ENCODE data around the gene APOL3.

DNA sequence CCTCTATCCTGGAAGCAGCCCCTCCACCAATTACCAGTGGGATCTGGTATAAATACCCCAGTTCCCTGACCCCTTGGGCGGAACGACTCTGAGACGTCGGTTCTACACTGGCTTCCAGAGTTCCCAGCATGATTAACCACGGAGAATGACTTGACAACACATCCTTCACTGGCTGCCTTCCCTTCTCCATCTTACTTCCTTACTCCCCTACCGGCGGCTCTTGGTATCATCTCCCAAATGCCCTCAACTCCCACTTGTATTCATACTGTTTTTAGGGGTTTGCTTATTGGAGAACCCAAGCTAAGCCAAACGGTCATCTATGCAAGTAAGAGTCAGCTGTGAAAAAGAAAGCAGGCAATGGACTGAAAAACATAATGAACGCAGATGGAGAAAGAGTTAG, 56.1 kb downstream of the APOL3 start:
- TF ChIP-seq, protein P1, sequence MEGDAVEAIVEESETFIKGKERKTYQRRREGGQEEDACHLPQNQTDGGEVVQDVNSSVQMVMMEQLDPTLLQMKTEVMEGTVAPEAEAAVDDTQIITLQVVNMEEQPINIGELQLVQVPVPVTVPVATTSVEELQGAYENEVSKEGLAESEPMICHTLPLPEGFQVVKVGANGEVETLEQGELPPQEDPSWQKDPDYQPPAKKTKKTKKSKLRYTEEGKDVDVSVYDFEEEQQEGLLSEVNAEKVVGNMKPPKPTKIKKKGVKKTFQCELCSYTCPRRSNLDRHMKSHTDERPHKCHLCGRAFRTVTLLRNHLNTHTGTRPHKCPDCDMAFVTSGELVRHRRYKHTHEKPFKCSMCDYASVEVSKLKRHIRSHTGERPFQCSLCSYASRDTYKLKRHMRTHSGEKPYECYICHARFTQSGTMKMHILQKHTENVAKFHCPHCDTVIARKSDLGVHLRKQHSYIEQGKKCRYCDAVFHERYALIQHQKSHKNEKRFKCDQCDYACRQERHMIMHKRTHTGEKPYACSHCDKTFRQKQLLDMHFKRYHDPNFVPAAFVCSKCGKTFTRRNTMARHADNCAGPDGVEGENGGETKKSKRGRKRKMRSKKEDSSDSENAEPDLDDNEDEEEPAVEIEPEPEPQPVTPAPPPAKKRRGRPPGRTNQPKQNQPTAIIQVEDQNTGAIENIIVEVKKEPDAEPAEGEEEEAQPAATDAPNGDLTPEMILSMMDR (conservative IDR thresholded peaks at IDR 0.05; ENCODE audit: low read depth, low read length), result no peak
- TF ChIP-seq EZH2 (IDR thresholded peaks at IDR 0.05; ENCODE audit: borderline replicate concordance, low read depth, low read length, poor library complexity, severe bottlenecking), result no peak
